Lower leg skin (tissue), 4 donors: ENCODE results near the gene ABCE1. TPM values are rescaled to one million over a fixed set of nuclear protein-coding genes. Genes with fewer than 3 reads are reported as not detected.

ENCODE experiments used
- DNase-seq, 2 donors: peaks; one replicate each; pipeline ENCODE4 v3.0.0-alpha.2; 2019; ENCODE audit warnings: low spot score in 2 of 2
- H3K4me3 ChIP-seq: fragments of 200-600 bp; sonication (generic); 2 replicates; pipeline ENCODE4 v1.5.1; 2017; ENCODE audit warnings: mild to moderate bottlenecking, low read depth; ENCODE audit not compliant: poor library complexity, severe bottlenecking
- CTCF ChIP-seq, 3 donors: fragments of 450-650 bp; IDR thresholded peaks; one replicate each; pipeline ENCODE4 v1.5.1; 2016; ENCODE audit warnings: antibody characterized with exemption in 3 of 3, mild to moderate bottlenecking in 3 of 3, moderate library complexity in 2 of 3
- POLR2A ChIP-seq, 2 donors: fragments of 450-650 bp; IDR thresholded peaks; one replicate each; pipeline ENCODE4 v1.6.1; 2016 to 2017; ENCODE audit warnings: antibody characterized with exemption in 2 of 2, mild to moderate bottlenecking in 1 of 2, moderate library complexity in 1 of 2
- WGBS, 2 donors: methylation state at CpG; one replicate each; pipeline ENCODE4 v1.1.5; 2018; 5-methylcytosine and 5-hydroxymethylcytosine counted together
- intact Hi-C: fragments of 100-400 bp; cut with DNase I; formaldehyde crosslinking; loops from one replicate; pipeline ENCODE4 v1.15.0; 2023; ENCODE audit warnings: low total_unique reads
- total RNA-seq, 4 donors: library from RNA; depleted of rRNA; stranded (reverse); fragments of >200 nt; gene quantifications; one replicate each; pipeline ENCODE4 v1.1.0, GENCODE V29; 2016

ABCE1 gene
- total RNA-seq, 4 donors from 2014 or later = 55.7 to 71.1 (median 57.8) TPM

GRCh38 chr4:145154573-145154972 lies 56.5 kb downstream of the ABCE1 start:
- 90 to 92% methylated on average over 1 of the region's 1 CpG for WGBS, 2 donors
- H3K4me3 ChIP-seq = no peak overlapping the region
- intact Hi-C loops = no loop called here
- DNase-seq = no peak
- TF ChIP-seq CTCF (IDR thresholded peaks at IDR 0.05) (no peak), POLR2A (IDR thresholded peaks at IDR 0.05) (no peak)

- H3K4me3 ChIP-seq = no peak overlapping the region
- intact Hi-C loops = no loop called here
- no peak for DNase-seq
- WGBS, 2 donors = 79 to 82% methylated on average over 2 of the region's 2 CpGs
- TF ChIP-seq POLR2A (IDR thresholded peaks at IDR 0.05) = no peak
These were observed 57.3 kb downstream of the ABCE1 start for GRCh38 chr4:145155268-145155870.

- DNase-seq = no peak
- intact Hi-C loops = no loop called here
- TF ChIP-seq POLR2A (IDR thresholded peaks at IDR 0.05) = no peak
- TF ChIP-seq CTCF (IDR thresholded peaks at IDR 0.05) = no peak
- no peak overlapping the region for H3K4me3 ChIP-seq
- WGBS, 2 donors = 94 to 96% methylated on average over 2 of the region's 2 CpGs
These were observed 58.9 kb downstream of the ABCE1 start for GRCh38 chr4:145156986-145157385.

- 43 to 49% methylated on average over 2 of the region's 2 CpGs for WGBS, 2 donors
These were observed 63.4 kb downstream of the ABCE1 start for GRCh38 chr4:145161549-145161948.

GRCh38 chr4:145167887-145168286 lies 69.8 kb downstream of the ABCE1 start:
- TF ChIP-seq CTCF (IDR thresholded peaks at IDR 0.05) (no peak), POLR2A (IDR thresholded peaks at IDR 0.05) (no peak)
- intact Hi-C loops = no loop called here
- 96 to 99% methylated on average over 2 of the region's 2 CpGs for whole genome bisulfite sequencing, 2 donors
- H3K4me3 ChIP-seq = no peak overlapping the region
- DNase-seq = no peak

More at GRCh38 chr4:145161549-145161948, 63.4 kb downstream of the ABCE1 start:
- no peak for DNase-seq
- TF ChIP-seq CTCF (IDR thresholded peaks at IDR 0.05) (no peak), POLR2A (IDR thresholded peaks at IDR 0.05) (no peak)
- no peak overlapping the region for H3K4me3 ChIP-seq
- intact Hi-C loops = no loop called here

GRCh38 chr4:145168581-145169187 lies 70.6 kb downstream of the ABCE1 start:
- TF ChIP-seq CTCF (IDR thresholded peaks at IDR 0.05) = no peak
- no peak for TF ChIP-seq POLR2A (IDR thresholded peaks at IDR 0.05)
- intact Hi-C loops = no loop called here
- no peak overlapping the region for H3K4me3 ChIP-seq
- no peak for DNase-seq
- 85 to 88% methylated on average over 2 of the region's 2 CpGs for WGBS, 2 donors
